ENCODE results near the gene SULT1C3.

Gene SULT1C3

DNA sequence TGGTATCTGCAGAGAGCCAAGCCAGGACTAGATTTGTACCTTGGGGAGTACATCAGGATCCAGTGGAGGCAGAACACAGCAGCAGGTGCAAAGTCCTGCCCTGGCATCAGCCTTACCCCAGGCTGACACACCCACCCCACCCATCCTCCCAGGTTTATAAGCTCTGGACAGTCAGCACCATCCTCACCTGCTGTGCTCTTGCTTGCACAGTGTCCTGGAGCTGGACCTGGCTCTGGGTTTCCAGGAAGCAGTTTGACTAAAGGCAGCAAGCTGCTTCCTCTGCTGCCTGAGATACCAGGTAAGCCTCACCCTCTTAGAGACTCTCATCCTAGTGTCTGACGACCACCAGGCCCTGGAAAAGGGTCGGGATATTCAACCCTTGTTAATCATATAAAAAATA lies at the start of gene SULT1C3:
SULT1C3 (plus strand) TSS at position 183 of the 400 bp plus-strand sequence. CDS start 7,227 bp downstream, outside the sequence.
- no peak for DNase-seq

GRCh38 chr2:108193251-108193650 lies 46.5 kb upstream of the SULT1C3 start:
- DNase-seq, result no peak

DNA sequence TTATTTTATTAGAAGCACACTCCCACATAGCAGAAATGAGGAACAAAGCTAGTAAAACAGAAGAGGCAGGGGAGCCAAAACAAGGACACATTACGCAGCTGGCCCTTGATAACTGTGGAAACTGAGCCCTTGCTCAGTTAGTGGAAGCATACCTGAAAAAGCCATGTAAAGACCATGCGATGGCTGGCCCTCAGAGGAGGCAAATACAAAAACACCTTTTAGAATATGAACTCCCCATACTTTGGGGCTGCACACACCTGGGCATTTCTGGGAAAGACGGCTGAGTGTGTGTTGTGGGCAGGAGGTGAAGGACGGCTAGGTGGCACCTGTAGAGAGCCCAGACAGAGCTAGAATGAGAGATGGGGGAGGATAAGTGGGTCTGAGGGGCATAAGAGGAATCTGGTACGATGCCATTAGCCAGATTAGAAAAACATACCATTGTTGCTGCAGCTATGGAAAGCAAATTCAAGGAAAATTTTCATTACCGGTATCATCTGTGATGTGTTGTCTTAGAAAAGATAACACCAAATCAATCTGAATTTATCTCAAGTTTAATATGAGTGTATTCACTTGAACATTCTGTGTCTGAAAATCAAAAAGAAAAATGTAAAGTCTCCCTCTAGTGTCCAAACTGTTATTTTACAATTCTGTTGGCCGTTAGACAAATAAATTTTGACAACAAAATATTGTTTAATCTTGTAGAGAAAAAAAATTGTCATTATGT lies 45.2 kb upstream of the SULT1C3 start:
- DNase-seq, result no peak

DNA sequence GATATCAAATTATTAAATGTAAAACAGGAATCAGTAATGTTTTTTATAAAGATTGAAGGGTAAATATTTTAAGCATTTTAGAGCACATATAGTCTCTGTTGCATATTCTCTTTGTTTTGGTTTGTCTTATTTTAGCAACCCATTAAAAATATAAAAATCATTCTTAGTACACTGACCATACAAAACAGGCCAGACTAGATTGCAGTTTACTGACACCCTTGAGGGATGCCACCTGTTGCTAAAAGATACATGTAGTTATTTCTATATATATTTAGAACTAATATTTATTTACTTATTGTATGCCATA lies 44.7 kb upstream of the SULT1C3 start:
- DNase-seq, result no peak

GRCh38 chr2:108199726-108200125 lies 40.0 kb upstream of the SULT1C3 start:
- DNase-seq, result no peak

DNA sequence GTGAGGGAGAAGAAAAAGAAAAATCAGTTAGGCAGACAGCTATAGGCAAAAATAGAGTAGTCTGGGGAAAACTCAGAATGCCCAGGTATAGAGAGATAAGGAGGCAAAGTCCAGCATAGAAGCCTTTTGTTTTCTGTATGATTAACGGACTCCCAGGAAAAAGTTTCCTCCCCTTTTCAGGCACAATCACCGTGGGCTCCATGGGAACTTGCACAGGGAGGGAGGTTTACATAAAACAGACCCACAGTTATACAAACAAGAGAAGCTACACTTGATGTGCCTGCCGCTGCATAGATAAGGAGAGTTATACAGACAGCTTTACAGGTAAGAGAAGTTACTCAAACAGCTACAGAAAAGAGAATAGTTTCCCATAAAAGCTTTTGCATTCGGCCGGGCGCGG lies 39.2 kb upstream of the SULT1C3 start:
- no peak for DNase-seq

DNA sequence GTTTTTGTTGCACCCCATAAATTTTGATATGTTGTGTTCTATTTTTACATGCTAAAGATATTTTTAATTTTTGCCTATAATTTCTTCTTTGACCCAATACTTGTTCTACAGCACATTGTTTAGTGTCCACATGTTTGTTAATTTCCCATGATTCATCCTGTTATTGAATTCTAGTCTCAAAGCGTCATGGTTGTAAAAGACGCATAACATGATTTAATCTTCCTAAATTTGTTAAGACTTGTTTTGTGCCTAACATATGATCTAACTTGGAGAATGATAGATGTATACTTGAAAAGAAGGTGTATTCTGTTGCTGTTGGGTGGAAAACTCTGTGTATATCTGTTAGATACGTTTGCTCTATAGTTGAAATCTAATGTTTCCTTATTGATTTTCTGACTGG lies 27.1 kb upstream of the SULT1C3 start:
- no peak for DNase-seq

- no peak for DNase-seq
Observed at GRCh38 chr2:108215794-108216211, 24.0 kb upstream of the SULT1C3 start.

- no peak for DNase-seq
Observed at GRCh38 chr2:108217211-108217610, 22.6 kb upstream of the SULT1C3 start.

DNA sequence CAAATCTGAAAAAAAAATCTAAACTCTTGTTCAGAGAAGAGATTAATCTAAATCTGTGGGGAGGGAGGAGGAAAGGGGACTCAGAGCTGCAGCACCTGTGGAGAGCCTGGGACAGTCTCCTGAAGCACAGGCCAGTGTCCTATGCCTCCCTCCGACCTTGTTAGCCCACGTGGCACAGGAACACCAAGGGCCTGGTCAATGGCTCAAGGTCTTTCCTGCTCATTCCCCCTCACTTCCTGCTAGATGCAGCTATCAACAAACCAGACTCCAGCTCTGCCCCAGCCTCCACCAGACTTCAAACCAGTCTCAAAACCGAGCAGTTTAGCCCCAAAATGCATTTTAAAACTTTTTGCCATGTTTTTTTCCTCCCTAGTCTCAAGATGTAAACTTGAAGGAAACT lies 20.1 kb upstream of the SULT1C3 start:
- DNase-seq, result no peak

DNA sequence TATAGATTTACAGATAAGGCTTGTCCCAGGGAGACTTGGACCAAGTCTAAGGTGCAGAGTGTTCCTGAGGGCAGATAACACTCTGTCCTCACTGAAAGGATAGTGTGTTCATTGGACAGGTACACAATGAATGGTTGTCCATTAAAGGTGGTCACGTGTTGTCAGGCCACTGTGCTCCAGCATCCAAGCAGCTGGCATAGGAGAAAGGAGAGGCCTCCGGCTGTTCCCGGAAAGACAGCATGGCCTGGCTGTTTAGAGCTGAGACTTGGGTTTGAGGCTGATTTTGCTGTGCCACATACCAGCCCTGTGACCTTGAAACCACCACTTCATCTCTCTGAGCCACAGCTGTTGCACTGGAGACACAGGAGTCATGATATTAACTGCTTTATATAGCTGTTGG lies 19.6 kb upstream of the SULT1C3 start:
- no peak for DNase-seq

- no peak for DNase-seq
Observed at GRCh38 chr2:108220942-108221541, 18.7 kb upstream of the SULT1C3 start.

DNA sequence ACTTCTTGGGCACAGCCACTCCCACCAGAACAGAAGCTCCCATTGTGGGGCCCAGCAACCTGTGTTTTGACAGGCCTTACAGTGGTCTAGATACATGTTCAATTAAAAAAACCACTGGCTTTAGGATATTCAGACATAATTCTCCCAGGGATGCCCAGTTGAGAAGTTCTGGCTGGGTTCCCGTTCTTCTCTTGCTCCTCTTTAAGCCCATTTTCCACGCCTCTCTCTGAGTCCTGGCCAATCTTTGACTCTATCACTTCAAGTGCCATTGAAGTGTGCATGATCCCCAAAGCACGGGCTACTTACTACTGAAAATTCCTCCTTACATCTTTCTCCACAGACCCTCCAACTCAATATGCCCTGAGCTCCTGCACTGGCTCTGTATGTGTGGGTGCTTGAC lies 17.5 kb upstream of the SULT1C3 start:
- no peak for DNase-seq

DNA sequence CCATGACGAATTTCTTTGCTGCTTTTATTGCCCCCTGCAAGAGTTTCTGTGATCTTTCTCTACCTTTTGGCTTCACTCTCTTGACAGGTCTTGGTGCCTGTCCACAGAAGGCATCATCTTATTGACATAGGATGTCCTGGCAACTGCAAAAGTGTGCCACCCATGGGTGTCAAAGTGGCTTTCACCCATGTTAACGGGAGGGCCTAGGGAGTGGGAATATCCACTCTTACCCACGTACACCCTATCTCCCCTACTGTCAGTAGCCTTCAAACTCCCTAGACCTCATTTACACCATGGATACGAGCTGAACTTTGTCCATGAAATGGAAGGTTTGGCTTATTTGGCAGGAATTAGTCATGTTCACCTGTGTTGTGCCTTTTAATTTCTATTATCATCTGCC lies 16.2 kb upstream of the SULT1C3 start:
- no peak for DNase-seq

DNA sequence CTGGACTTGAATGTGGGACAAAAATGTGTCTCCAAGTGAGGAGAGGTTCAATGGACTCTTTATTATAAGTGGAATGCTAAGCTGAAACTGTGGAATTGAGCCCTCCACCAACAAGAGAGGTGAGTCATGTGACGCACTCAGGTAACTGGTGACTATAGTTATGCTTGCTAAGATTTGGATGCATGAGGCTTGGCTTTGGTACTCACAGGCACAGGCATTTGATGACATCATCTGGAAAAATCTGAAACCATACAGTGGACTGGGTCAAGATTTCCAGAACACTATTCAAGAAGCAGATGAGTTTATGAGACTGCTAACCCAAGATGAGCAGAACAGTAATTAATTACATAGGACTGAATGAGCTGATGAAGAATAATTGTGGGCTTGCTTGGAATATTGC lies 15.7 kb upstream of the SULT1C3 start:
- DNase-seq, result no peak

GRCh38 chr2:108226564-108226963 lies 13.2 kb upstream of the SULT1C3 start:
- DNase-seq, result no peak

- no peak for DNase-seq
Observed at GRCh38 chr2:108228006-108228405, 11.8 kb upstream of the SULT1C3 start.

DNA sequence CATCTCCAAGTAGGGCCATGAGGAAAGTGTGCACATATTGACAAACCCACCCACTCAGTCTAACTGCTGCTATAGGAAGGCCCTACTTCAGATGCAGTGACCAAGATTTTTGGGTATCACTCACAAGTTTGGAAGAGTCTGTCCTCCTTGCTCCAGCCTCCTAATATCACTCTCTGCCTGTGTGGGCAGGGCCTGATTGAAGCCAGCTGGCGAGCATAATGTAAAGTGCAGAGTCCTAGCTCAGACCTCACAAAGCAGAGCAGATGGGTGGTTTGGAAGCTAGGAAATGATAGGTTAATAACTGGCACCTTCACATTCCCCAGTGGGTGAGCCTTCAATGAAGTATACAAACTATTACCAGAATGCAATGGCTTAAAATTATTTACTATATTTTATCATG lies 11.2 kb upstream of the SULT1C3 start:
- DNase-seq, result no peak

DNA sequence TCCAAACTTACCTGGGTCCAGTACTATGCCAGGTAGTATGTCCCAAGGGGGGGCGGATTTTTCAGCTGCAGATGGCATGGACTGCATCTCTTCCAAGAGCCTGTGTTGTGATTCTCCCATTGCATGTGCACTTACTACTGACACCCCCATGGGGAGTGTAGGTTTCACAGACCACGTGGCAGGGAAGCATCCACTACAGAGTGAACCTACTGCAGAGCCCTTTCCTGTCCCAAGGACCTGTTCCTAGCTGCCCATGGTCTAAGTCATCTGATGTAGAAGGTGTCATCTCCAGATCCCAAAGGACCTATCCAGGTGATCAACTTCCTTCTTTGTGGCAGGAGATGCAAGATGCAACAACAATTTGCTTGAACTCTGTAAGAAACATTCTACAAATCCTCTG lies 9.9 kb upstream of the SULT1C3 start:
- no peak for DNase-seq

- no peak for DNase-seq
Observed at GRCh38 chr2:108235577-108235976, 4.2 kb upstream of the SULT1C3 start.

DNA sequence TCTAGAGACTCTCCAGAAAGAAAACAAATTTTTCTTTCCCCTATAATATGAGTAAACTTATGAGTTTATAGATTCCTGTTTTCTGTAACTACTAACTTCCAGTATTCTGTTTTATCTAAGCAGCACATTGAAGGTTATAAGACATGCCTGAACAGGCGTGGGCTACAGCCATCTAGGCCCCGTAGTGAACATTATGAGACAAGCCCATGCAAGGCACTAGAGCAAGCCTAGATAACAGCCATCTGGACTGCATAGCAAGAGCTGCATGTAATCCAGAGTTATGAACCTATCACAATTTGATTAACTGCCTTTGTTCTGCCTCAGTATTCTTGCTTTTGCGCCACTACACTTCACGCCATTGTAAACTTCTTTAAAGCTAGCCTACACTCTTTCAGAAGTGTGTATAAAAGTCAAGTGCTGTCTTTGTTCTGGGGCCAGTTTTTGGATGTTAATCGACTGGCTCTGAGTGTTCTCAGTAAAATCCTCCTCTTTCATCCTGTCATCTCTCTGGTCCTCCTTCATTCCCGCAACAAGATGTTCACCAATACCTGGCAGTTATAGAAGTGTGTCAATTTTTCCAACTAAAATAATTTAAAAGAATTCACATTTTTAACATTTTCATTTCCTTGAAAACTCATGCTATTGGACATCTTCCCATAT lies 3.0 kb upstream of the SULT1C3 start:
- no peak for DNase-seq

- DNase-seq, result no peak
Observed at GRCh38 chr2:108240966-108241365, 1.2 kb downstream of the SULT1C3 start.

GRCh38 chr2:108243566-108243965 lies 3.8 kb downstream of the SULT1C3 start:
- no peak for DNase-seq

- DNase-seq, result no peak
Observed at GRCh38 chr2:108244667-108245414, 5.1 kb downstream of the SULT1C3 start.
